Measurements from ENCODE around the gene HIGD1B.

GRCh38 chr17:44848961-44849489, 1.3 kb downstream of the HIGD1B start:
- TF ChIP-seq, protein P1, sequence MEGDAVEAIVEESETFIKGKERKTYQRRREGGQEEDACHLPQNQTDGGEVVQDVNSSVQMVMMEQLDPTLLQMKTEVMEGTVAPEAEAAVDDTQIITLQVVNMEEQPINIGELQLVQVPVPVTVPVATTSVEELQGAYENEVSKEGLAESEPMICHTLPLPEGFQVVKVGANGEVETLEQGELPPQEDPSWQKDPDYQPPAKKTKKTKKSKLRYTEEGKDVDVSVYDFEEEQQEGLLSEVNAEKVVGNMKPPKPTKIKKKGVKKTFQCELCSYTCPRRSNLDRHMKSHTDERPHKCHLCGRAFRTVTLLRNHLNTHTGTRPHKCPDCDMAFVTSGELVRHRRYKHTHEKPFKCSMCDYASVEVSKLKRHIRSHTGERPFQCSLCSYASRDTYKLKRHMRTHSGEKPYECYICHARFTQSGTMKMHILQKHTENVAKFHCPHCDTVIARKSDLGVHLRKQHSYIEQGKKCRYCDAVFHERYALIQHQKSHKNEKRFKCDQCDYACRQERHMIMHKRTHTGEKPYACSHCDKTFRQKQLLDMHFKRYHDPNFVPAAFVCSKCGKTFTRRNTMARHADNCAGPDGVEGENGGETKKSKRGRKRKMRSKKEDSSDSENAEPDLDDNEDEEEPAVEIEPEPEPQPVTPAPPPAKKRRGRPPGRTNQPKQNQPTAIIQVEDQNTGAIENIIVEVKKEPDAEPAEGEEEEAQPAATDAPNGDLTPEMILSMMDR (IDR thresholded peaks at IDR 0.05): no peak
- TF ChIP-seq POLR2A (IDR thresholded peaks at IDR 0.05): no peak

All from testis (tissue), 2 donors.